Right lobe of liver (tissue), 4 donors: Measurements from ENCODE around the gene ST7.

Source experiments
- POLR2A ChIP-seq: fragments of 450-650 bp; IDR thresholded peaks from one replicate; pipeline ENCODE4 v1.6.1; 2017; ENCODE audit warnings: antibody characterized with exemption, mild to moderate bottlenecking
- TF ChIP-seq, protein P1 (sequence below), 4 donors: fragments of 200-600 bp in 3 of 4; fragments of 450-650 bp in 1 of 4; IDR thresholded peaks; one replicate each; pipeline versions ENCODE4 v1.5.1 to v1.8.0; 2016 to 2022; ENCODE audit warnings: antibody characterized with exemption in 4 of 4, mild to moderate bottlenecking in 2 of 4
- donor health status: DM: no; HTN: no; CAD: no.
- donor health status: DM: no; HTN: no; CAD: no.
- donor health status: DM: no; HTN: yes; CAD: no.

DNA sequence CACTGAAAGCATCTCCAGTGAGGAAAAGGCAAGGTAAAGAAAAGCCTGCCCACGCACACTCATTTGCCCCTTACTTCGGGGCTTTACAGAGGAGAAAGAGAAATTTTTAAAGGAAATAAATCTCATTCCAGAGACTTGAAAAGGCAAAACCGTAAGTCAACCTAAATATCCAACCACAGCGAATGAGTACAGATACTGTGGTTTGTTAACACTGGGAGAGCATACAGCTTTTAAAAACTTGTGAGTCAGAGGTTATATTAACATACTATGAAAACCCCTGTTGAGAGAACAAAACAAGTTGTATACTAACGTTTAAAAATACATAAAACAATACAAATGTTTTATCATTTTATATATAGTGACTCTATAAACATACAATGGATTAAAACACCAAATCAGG is 28.6 kb upstream of the ST7 start:
- TF ChIP-seq, protein P1, sequence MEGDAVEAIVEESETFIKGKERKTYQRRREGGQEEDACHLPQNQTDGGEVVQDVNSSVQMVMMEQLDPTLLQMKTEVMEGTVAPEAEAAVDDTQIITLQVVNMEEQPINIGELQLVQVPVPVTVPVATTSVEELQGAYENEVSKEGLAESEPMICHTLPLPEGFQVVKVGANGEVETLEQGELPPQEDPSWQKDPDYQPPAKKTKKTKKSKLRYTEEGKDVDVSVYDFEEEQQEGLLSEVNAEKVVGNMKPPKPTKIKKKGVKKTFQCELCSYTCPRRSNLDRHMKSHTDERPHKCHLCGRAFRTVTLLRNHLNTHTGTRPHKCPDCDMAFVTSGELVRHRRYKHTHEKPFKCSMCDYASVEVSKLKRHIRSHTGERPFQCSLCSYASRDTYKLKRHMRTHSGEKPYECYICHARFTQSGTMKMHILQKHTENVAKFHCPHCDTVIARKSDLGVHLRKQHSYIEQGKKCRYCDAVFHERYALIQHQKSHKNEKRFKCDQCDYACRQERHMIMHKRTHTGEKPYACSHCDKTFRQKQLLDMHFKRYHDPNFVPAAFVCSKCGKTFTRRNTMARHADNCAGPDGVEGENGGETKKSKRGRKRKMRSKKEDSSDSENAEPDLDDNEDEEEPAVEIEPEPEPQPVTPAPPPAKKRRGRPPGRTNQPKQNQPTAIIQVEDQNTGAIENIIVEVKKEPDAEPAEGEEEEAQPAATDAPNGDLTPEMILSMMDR (IDR thresholded peaks at IDR 0.05) = no peak
- no peak for TF ChIP-seq POLR2A
